ENCODE measurements around the gene CD44. TPM values are rescaled to one million over a fixed set of nuclear protein-coding genes. Genes with fewer than 3 reads are reported as not detected.

CD44 gene
- polyA plus RNA-seq, 1 experiment: 1,200 TPM

DNA sequence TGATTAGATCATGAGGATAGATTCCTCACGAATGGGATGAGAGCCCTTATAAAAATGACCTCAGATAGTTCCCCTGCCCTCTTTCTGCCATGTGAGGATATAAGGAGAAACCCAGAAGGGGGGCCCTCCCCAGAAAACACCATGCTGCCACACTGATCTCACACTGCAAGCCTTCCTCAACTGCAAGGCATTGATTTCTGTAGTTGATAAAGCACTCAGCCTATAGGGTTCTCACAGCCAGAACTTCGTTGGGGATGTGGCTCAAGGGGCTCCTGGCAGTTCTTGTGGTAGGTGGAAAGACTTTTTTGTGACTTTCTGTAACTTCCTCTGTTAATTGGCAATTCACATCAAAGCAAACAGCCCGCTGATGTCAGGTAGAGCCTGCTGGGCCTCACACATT is 108.9 kb downstream of the CD44 start:
- Histone ChIP-seq H3K27me3 (ENCODE audit: control insufficient read depth, insufficient read depth, low read length) (no peaks in the 10 kb centered on the region), H3K36me3 (ENCODE audit: control insufficient read depth, insufficient read depth, low read length) (no peaks in the 10 kb centered on the region), H3K4me3 (ENCODE audit: low read depth, low read length) (no peak overlapping the region)
- ChIA-PET CTCF (interaction anchor here (2.6 kb wide), 1 partner anchor 11 kb away, joined by 11 read pairs; no protein-coding TSS in a partner anchor), POLR2A (no interaction called here)
- TF ChIP-seq, protein P1, sequence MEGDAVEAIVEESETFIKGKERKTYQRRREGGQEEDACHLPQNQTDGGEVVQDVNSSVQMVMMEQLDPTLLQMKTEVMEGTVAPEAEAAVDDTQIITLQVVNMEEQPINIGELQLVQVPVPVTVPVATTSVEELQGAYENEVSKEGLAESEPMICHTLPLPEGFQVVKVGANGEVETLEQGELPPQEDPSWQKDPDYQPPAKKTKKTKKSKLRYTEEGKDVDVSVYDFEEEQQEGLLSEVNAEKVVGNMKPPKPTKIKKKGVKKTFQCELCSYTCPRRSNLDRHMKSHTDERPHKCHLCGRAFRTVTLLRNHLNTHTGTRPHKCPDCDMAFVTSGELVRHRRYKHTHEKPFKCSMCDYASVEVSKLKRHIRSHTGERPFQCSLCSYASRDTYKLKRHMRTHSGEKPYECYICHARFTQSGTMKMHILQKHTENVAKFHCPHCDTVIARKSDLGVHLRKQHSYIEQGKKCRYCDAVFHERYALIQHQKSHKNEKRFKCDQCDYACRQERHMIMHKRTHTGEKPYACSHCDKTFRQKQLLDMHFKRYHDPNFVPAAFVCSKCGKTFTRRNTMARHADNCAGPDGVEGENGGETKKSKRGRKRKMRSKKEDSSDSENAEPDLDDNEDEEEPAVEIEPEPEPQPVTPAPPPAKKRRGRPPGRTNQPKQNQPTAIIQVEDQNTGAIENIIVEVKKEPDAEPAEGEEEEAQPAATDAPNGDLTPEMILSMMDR (IDR thresholded peaks at IDR 0.05; ENCODE audit: insufficient read depth, low read depth, low read length): no peak
- DNase-seq (ENCODE audit: low read depth): no peak

DNA sequence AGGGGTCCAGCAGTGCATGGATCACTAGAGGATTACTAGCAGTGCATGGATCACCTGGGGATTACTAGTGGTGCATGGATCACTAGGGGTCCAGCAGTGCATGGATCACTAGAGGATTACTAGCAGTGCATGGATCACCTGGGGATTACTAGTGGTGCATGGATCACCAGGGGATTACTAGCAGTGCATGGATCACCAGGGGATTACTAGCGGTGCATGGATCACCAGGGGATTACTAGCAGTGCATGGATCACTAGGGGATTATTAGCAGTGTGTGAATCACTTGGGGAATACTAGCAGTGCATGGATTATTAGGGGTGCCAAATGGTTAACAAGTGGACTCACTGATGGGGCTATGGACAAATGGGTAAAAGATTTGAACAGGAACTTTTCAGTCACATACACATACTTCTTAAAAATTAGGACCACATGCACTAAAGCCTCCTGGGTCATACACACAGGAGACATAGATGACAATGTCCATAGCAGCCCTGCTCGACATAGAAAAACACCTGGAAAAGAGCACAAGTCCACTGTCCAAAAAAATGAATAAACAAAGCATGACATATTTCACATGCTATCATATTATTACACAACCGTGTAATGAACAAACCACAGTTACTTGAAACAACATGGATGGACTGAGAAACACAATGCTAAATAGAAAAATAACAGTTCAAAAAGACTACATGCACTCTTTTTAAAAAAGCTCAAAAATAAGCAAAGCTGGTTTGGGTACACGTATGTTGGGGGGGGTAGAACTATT is 109.8 kb downstream of the CD44 start:
- Histone ChIP-seq H3K4me3 (ENCODE audit: low read depth, low read length) (no peak overlapping the region), H3K36me3 (ENCODE audit: control insufficient read depth, insufficient read depth, low read length) (no peaks in the 10 kb centered on the region), H3K27me3 (ENCODE audit: control insufficient read depth, insufficient read depth, low read length) (no peaks in the 10 kb centered on the region)
- no peak for DNase-seq (ENCODE audit: low read depth)
- CTCF ChIA-PET: no interaction called here
- TF ChIP-seq, protein P1 (IDR thresholded peaks at IDR 0.05; ENCODE audit: insufficient read depth, low read depth, low read length): no peak
- POLR2A ChIA-PET: no interaction called here

DNA sequence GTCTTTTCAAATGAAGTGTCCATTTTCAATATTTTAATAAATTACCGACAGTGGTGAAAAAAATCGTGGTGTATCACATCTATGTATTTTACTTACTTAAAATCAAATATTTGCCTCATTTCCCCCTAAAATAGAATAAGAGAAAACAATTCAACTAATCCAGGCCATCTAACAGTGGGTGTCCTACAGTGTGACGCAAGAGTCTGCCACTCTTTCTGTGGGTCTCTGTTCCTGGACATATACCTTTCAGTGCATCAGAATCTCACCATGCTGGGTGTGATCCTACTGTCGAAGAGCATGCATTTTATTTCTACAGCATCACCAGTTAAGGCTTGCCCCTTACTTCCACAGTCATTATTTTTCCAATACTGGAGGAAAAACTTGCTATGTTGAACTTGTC is 111.2 kb downstream of the CD44 start:
- ChIA-PET CTCF (interaction anchor here (0.9 kb wide), 1 partner anchor 24 kb away, joined by 4 read pairs; no protein-coding TSS in a partner anchor), POLR2A (no interaction called here)
- Histone ChIP-seq H3K36me3 (ENCODE audit: control insufficient read depth, insufficient read depth, low read length) (no peaks in the 10 kb centered on the region), H3K27me3 (ENCODE audit: control insufficient read depth, insufficient read depth, low read length) (no peaks in the 10 kb centered on the region), H3K4me3 (ENCODE audit: low read depth, low read length) (no peak overlapping the region)
- DNase-seq (ENCODE audit: low read depth): no peak
- TF ChIP-seq, protein P1 (IDR thresholded peaks at IDR 0.05; ENCODE audit: insufficient read depth, low read depth, low read length): no peak

DNA sequence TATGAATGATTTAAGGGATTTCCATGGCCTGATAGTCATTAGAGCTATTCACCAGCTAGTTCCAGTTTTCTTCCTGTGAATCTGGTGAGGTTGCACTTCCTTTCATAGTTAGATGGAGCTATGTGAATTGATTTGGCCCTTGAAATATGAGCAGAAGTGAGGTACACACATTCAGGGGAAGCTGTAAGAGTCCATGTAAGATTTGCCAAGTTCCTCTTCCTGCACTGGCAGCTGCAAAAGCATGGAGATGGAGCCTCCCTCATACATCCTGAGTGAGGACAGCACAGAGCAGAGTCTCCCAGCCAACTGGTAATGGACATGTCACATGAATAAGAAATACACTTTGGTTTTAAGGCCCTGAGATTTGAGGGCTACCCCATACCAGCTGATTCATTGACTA is 111.7 kb downstream of the CD44 start:
- Histone ChIP-seq H3K4me3 (ENCODE audit: low read depth, low read length) (no peak overlapping the region), H3K36me3 (ENCODE audit: control insufficient read depth, insufficient read depth, low read length) (no peaks in the 10 kb centered on the region), H3K27me3 (ENCODE audit: control insufficient read depth, insufficient read depth, low read length) (no peaks in the 10 kb centered on the region)
- CTCF ChIA-PET: interaction anchor here (0.9 kb wide), 1 partner anchor 23 kb away, joined by 4 read pairs; no protein-coding TSS in a partner anchor
- POLR2A ChIA-PET: no interaction called here
- TF ChIP-seq, protein P1 (IDR thresholded peaks at IDR 0.05; ENCODE audit: insufficient read depth, low read depth, low read length): no peak
- DNase-seq (ENCODE audit: low read depth): no peak

DNA sequence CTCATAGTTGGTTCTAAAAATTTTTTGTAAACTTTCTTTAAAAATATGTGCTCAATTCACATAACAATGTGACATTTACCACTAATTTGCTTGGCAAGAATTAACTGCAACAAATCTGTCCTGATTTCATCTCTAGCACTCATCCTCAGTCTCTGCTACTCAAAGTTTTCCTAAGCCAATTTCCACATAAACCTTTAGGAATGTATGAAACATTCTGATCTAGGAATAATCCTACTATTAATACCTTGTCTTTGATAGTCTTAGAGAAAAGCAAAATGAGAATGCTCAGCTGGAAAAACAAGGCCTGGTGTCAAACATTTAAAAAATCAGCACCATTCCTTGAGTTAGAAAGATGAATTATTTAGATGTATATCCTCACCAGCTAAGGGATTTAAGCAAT is 114.3 kb downstream of the CD44 start:
- no peak for DNase-seq (ENCODE audit: low read depth)
- TF ChIP-seq, protein P1 (IDR thresholded peaks at IDR 0.05; ENCODE audit: insufficient read depth, low read depth, low read length): no peak
- ChIA-PET CTCF (no interaction called here), POLR2A (interaction anchor here (0.8 kb wide), 1 partner anchor 14 kb away, joined by 5 read pairs; no protein-coding TSS in a partner anchor)
- H3K4me3 ChIP-seq (ENCODE audit: low read depth, low read length): no peak overlapping the region
- H3K27me3 ChIP-seq (ENCODE audit: control insufficient read depth, insufficient read depth, low read length): no peaks in the 10 kb centered on the region
- H3K36me3 ChIP-seq (ENCODE audit: control insufficient read depth, insufficient read depth, low read length): no peaks in the 10 kb centered on the region
